Non-pigmented ciliary epithelial cell (primary cell): ENCODE measurements around the gene PPM1J.
"Not testable (repeated sequence)": the region's sequence is repeated elsewhere in the genome, so short reads cannot be mapped to it uniquely, and the experiment has no call there.

Experiments used
- DNase-seq: peaks from one replicate; pipeline ENCODE4 v3.0.0-alpha.2; 2010; ENCODE audit warnings: low read depth

The PPM1J gene

GRCh38 chr1:112721294-112721693 is 6.2 kb upstream of the PPM1J start:
- not testable (repeated sequence) for DNase-seq

- DNase-seq, result no peak
These were observed 5.7 kb upstream of the PPM1J start for GRCh38 chr1:112720800-112721199.

- DNase-seq, result no peak
These were observed 4.6 kb upstream of the PPM1J start for GRCh38 chr1:112719706-112720105.

GRCh38 chr1:112718691-112719418 is 3.7 kb upstream of the PPM1J start:
- DNase-seq, result no peak

- no peak for DNase-seq
These were observed 2.2 kb upstream of the PPM1J start for GRCh38 chr1:112717263-112717873.

GRCh38 chr1:112716133-112716720 is 1.1 kb upstream of the PPM1J start:
- DNase-seq, result peak; percentile 72

- no peak for DNase-seq
These were observed 544 bp downstream of the PPM1J start for GRCh38 chr1:112714313-112715263.

- no peak for DNase-seq
These were observed 1.4 kb downstream of the PPM1J start for GRCh38 chr1:112713466-112714312.

- DNase-seq, result no peak
These were observed 2.4 kb downstream of the PPM1J start for GRCh38 chr1:112712701-112713128.

- no peak for DNase-seq
These were observed 2.9 kb downstream of the PPM1J start for GRCh38 chr1:112712191-112712590.

GRCh38 chr1:112711670-112712069 is 3.5 kb downstream of the PPM1J start:
- DNase-seq, result no peak

GRCh38 chr1:112711041-112711440 is 4.1 kb downstream of the PPM1J start:
- DNase-seq, result no peak

GRCh38 chr1:112710586-112710985 is 4.5 kb downstream of the PPM1J start:
- DNase-seq, result no peak

GRCh38 chr1:112710159-112710558 is 5.0 kb downstream of the PPM1J start:
- no peak for DNase-seq

- DNase-seq, result no peak
These were observed 6.6 kb downstream of the PPM1J start for GRCh38 chr1:112708489-112708888.

- DNase-seq, result no peak
These were observed 7.1 kb downstream of the PPM1J start for GRCh38 chr1:112708002-112708448.

- peak; percentile 47 for DNase-seq
These were observed 7.7 kb downstream of the PPM1J start for GRCh38 chr1:112707221-112708001.

GRCh38 chr1:112706505-112707220 is 8.5 kb downstream of the PPM1J start, which contains the start of gene RHOC:
RHOC (minus strand) TSS chr1:112707127; CDS start chr1:112703799, 3,328 bp downstream.
- no peak for DNase-seq

- DNase-seq, result peak; percentile 90
These were observed 10.1 kb downstream of the PPM1J start for GRCh38 chr1:112704934-112705627.
